Stomach smooth muscle (tissue), 2 donors: Measurements from ENCODE around the gene KIF12.

ENCODE experiments used
- H3K27ac ChIP-seq: one replicate; pipeline ENCODE4 v1.7.0; 2013; ENCODE audit warnings: mild to moderate bottlenecking, low read length, inconsistent platforms
- H3K27me3 ChIP-seq, 2 donors: one replicate each; pipeline ENCODE4 v1.7.0; 2013; ENCODE audit warnings: low read length in 2 of 2; ENCODE audit not compliant: insufficient read depth in 2 of 2, control insufficient read depth in 1 of 2
- H3K36me3 ChIP-seq, 2 donors: one replicate each; pipeline ENCODE4 v1.7.0; 2013; ENCODE audit warnings: low read length in 2 of 2; ENCODE audit not compliant: control insufficient read depth in 2 of 2, insufficient read depth in 2 of 2
- H3K4me1 ChIP-seq: one replicate; pipeline ENCODE4 v1.7.0; 2013; ENCODE audit warnings: low read length; ENCODE audit not compliant: control insufficient read depth, insufficient read depth
- H3K4me3 ChIP-seq, 2 donors: one replicate each; pipeline ENCODE4 v1.7.0; 2013; ENCODE audit warnings: low read length in 2 of 2
- H3K9ac ChIP-seq, 2 donors: one replicate each; pipeline ENCODE4 v1.7.0; 2013; ENCODE audit warnings: low read length in 2 of 2, mild to moderate bottlenecking in 1 of 2
- H3K9me3 ChIP-seq, 2 donors: one replicate each; pipeline ENCODE4 v1.7.0; 2013; ENCODE audit warnings: low read length in 2 of 2; ENCODE audit not compliant: control insufficient read depth in 2 of 2
- donor health status: healthy.
- donor health status: Pancreatic carcinoma.

KIF12 gene

GRCh38 chr9:114123031-114123977 is 24.2 kb upstream of the KIF12 start:
- Histone ChIP-seq H3K4me1 (no peaks in the 10 kb centered on the region), H3K4me3 (no peak overlapping the region), H3K27me3 (peaks cover 0 to 2% of the 10 kb centered on the region in 2 donors), H3K36me3 (no peaks in the 10 kb centered on the region), H3K27ac (no peak overlapping the region), H3K9me3 (peaks cover 7 to 16% of the 10 kb centered on the region in 2 donors), H3K9ac (no peak overlapping the region)

- Histone ChIP-seq H3K9me3 (peaks cover under 1 to 8% of the 10 kb centered on the region in 2 donors), H3K27ac (no peak overlapping the region), H3K27me3 (peaks cover 2 to 7% of the 10 kb centered on the region in 2 donors), H3K4me1 (no peaks in the 10 kb centered on the region), H3K4me3 (no peak overlapping the region), H3K9ac (no peak overlapping the region), H3K36me3 (no peaks in the 10 kb centered on the region)
Observed at GRCh38 chr9:114122136-114123027, 23.3 kb upstream of the KIF12 start.

- Histone ChIP-seq H3K27ac (no peak overlapping the region), H3K9ac (no peak overlapping the region), H3K9me3 (no peaks in the 10 kb centered on the region), H3K4me1 (no peaks in the 10 kb centered on the region), H3K36me3 (no peaks in the 10 kb centered on the region), H3K4me3 (no peak overlapping the region), H3K27me3 (peaks cover 2 to 7% of the 10 kb centered on the region in 2 donors)
Observed at GRCh38 chr9:114121227-114122135, 22.4 kb upstream of the KIF12 start.

GRCh38 chr9:114120192-114121014 is 21.3 kb upstream of the KIF12 start:
- no peak overlapping the region for H3K4me3 ChIP-seq
- H3K4me1 ChIP-seq: no peaks in the 10 kb centered on the region
- H3K27ac ChIP-seq: no peak overlapping the region
- peaks cover 2 to 9% of the 10 kb centered on the region in 2 donors for H3K27me3 ChIP-seq
- H3K9me3 ChIP-seq: no peaks in the 10 kb centered on the region
- H3K9ac ChIP-seq: no peak overlapping the region
- no peaks in the 10 kb centered on the region for H3K36me3 ChIP-seq

GRCh38 chr9:114119242-114120191 is 20.4 kb upstream of the KIF12 start:
- H3K27me3 ChIP-seq: peaks cover 2 to 11% of the 10 kb centered on the region in 2 donors
- H3K27ac ChIP-seq: no peak overlapping the region
- H3K4me1 ChIP-seq: no peaks in the 10 kb centered on the region
- no peak overlapping the region for H3K4me3 ChIP-seq
- H3K9me3 ChIP-seq: no peaks in the 10 kb centered on the region
- no peaks in the 10 kb centered on the region for H3K36me3 ChIP-seq
- no peak overlapping the region for H3K9ac ChIP-seq

GRCh38 chr9:114117996-114118830 is 19.1 kb upstream of the KIF12 start:
- Histone ChIP-seq H3K36me3 (no peaks in the 10 kb centered on the region), H3K4me3 (no peak overlapping the region), H3K9me3 (no peaks in the 10 kb centered on the region), H3K9ac (no peak overlapping the region), H3K27ac (no peak overlapping the region), H3K4me1 (peaks cover 5% of the 10 kb centered on the region), H3K27me3 (peaks cover 2 to 12% of the 10 kb centered on the region in 2 donors)

- H3K4me3 ChIP-seq: no peak overlapping the region
- peaks cover 2 to 13% of the 10 kb centered on the region in 2 donors for H3K27me3 ChIP-seq
- peaks cover 6% of the 10 kb centered on the region for H3K4me1 ChIP-seq
- H3K27ac ChIP-seq: no peak overlapping the region
- H3K9me3 ChIP-seq: no peaks in the 10 kb centered on the region
- no peaks in the 10 kb centered on the region for H3K36me3 ChIP-seq
- no peak overlapping the region for H3K9ac ChIP-seq
Observed at GRCh38 chr9:114117614-114117995, 18.5 kb upstream of the KIF12 start.

GRCh38 chr9:114116126-114116747 is 17.1 kb upstream of the KIF12 start:
- H3K9ac ChIP-seq: no peak overlapping the region
- H3K4me1 ChIP-seq: peaks cover 6% of the 10 kb centered on the region
- H3K9me3 ChIP-seq: no peaks in the 10 kb centered on the region
- no peak overlapping the region for H3K4me3 ChIP-seq
- H3K27ac ChIP-seq: no peak overlapping the region
- no peaks in the 10 kb centered on the region for H3K36me3 ChIP-seq
- H3K27me3 ChIP-seq: peaks cover 2 to 13% of the 10 kb centered on the region in 2 donors
